Measurements from ENCODE around the gene COL28A1.
"Not testable (repeated sequence)": the region's sequence is repeated elsewhere in the genome, so short reads cannot be mapped to it uniquely, and the experiment has no call there.

COL28A1 gene

DNA sequence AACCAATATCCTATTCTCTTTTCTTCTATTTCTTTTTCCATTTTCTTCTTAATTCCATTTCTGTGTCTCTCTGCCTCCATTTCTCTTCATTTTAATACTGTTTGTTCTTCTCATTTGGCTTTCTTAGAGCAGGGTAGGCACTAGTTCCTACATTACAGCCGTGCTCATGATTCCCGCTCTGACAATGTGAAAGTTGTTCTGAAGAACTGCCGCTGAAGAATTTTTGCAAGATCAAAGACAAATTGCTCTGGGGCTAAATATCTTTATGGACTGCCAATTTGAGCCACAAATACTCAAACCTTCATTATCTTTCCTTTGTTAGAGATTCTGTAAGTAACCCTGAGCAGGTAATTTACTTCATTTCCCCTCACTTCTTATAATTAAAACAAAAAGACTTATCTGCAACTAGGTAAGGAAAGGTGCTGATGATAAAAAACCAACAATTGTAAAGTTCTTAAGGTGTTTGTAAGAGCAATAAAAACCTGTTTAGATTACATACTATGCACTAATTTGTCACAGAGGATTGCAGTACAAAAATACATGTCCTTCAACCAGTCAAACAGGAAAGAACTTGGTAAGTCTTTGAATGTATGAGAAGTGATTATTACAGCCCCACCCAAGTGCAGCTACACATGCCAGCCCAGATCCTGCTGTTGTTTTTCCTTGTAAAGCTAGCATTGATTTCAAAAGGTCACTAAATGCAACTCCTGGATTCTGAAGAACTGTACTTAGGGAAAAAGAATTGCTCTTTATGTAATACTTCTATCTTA is 127.5 kb downstream of the COL28A1 start:
- DNase-seq: no peak

DNA sequence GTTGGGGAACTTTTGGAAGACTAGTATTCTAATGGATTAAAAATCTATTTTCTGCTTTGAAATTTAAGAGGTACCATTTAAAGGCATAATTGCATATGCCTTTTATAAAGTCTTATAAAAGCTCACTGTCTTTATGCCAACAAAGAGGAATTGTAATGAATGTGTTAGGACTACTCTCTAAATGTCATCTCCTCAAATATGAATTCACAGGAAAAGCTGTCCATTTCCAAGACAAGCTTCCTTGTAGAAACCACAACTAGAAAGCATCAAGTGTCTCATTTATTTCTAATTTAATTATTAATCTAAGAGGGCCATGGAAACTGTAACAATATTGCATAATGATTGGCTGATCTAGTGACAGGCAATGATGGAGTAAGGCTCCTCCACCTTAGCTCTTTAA is 130.2 kb downstream of the COL28A1 start:
- DNase-seq: no peak

DNA sequence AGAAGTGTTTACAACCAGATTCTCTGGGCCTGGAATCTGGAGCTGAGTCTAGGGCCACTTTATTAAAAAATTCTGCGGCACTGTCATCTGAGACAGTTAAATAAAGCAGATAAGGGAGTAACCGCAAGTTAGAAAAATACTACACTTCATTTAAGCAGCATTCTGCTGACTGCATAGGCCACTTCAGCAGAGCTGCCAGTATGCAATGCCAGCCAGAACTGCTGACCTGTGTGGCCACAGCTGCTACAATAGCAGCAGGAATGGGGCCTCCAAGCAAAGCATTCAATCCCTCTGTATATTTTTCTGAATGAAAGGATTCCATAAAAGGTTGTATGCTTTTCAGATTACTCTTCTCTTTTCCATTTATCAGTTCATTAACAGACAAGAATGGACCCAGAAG is 136.0 kb downstream of the COL28A1 start:
- DNase-seq: no peak

DNA sequence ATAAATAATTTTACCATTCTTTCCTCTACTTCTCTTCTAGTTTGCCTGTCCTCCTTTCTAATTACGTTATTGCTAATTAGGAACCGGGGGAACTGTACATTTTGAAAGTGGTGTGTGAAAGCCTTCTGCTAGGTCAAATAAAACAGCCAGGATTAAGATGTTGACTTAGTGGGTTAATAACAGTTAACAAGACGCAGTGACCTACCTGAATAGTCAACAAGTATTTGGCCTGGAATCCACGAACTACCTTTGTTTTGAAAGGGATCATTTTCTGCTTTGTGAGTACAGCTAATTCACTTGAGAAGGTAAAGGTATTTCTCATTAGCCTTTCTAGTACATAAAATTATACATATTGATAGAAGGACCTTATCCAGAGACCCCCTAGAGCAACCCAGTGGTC is 139.9 kb downstream of the COL28A1 start:
- DNase-seq: peak; percentile 69

DNA sequence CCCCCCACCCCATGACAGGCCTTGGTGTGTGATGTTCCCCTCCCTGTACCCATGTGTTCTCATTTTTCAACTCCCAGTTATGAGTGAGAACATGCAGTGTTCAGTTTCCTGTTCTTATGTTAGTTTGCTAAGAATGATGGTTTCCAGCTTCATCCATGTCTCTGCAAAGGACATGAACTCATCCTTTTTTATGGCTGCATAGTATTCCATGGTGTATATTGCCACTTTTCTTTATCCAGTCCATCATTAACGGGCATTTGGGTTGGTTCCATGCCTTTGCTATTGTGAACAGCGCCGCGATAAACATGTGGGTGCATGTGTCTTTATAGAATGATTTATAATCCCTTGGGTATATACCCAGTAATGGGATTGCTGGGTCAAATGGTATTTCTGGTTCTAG is 147.5 kb downstream of the COL28A1 start:
- not testable (repeated sequence) for DNase-seq

DNA sequence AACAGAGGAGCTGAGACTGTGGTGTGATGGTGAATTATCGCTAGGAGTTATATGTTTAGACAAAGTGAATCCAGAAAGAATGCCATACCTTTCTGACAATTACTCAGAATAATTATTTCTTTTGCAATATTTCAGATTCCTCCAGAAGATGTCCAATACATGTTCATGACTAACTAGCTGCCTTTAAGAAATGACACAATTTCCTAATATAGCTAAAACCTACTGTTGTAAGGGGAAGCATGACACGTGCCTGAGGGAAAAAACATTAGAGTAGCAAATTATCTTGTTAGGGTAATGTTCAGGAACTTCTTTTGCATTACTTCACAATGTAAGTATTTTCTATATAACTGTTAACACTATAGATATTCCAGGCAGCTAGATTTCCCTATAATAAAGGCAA is 150.3 kb downstream of the COL28A1 start:
- no peak for DNase-seq

DNA sequence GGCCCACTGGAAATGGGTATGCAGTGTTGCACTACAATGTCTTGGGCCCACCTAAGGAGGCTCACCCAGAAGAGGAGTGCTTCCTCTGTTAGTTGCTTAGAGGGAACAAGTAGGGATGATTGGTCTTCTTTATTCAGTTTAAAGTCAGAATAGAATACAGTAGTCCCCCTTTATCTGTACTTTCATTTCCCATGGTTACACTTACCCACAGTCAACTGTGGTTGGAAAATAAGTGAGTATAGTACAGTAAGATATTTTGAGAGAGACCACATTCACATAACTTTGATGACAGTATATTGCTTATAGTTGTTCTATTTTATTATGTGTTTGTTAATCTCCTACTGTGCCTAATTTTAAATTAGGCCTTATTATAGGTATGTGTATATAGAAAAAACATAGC is 151.4 kb downstream of the COL28A1 start:
- DNase-seq: no peak

DNA sequence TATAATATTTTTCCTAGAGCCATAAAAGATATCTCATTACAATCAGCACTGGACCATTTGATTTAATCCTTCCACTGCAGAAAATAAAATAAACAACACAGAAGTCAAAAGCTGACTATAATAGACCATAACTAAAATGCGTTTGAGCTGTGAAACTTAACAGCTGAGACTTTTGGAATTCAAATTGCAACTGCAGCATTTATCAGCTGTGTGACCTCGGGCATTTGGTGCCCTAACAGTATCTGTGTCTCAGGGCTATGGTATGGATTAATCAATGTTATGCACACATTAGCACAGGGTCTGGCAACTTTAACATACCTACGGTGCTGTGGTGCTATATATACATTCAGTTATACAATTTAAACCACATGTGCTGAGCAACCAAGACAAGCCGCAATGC is 160.1 kb downstream of the COL28A1 start:
- no peak for DNase-seq

DNA sequence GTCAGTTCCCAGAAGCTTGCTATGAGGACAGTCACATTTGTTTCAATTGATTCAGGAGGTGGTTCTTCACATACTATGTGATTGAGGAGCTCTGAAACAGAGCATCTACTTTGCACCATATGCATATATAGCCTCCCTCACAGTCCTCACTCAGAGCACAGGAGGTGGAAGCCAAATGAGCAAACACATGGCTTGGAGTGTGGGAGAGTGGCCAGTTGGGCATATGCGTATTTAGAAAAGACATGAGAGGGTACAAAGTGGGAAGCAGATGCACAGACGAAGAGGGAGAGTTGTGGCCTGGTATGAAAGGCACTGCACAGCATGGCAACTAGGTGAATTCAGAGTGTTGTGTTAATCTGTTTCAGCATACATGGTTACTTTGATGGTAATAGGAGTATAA is 165.6 kb downstream of the COL28A1 start:
- DNase-seq: no peak

DNA sequence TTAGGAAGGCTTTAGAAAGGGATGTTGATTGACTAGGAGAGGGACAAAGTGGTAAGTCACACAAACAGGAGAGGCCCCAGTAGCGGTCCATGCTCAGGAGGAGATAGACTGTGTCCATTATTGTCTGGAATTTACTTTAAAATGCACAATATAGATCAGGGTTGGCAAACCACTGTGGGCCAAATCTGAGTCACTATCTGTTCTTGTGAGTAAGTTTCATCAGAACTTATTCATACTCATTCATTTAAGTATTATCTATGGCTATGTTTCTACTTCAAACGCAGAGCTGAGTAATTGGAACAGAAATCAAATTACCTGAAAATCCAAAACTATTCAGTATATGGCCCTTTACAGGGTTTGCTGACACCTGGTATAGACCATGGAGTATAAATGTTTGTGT is 166.5 kb downstream of the COL28A1 start:
- DNase-seq: no peak

DNA sequence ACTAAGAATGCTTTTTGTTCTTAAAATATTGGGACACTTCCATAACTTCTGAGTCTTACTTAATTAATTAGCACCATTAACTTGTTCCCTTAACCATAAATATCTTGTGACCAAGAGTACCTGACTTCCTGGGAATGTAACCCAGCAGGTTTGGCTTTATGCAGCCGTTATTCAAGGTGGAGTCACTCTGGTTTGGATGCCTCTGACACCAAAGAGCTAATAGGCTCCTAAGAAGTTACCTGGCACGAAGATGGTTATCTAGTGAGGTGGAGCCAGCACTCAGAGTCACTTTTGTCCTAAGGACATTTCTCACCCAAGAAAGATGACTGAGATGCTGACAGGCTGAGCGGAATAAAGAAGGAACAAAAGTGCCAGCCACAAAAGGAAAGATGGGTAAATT is 181.0 kb downstream of the COL28A1 start:
- no peak for DNase-seq

DNA sequence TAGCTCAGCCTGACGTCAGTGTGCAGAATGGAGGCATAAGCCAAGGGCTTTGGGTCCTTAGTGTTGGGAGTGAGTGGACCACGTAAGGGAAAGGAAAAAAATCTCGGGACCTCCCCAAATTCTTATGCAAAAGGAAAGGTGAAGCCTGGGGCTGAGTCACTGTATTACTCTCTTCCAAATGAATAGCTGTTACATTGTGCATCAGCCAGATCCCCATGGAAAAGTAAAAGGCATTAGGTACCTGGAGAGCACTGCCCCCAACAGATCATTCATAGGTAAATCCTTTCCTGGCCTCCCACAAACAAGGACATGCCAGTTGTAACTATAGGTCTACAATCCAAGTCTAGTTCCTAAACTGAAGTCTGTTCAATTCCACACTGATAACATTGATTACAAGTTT is 182.8 kb downstream of the COL28A1 start:
- no peak for DNase-seq

DNA sequence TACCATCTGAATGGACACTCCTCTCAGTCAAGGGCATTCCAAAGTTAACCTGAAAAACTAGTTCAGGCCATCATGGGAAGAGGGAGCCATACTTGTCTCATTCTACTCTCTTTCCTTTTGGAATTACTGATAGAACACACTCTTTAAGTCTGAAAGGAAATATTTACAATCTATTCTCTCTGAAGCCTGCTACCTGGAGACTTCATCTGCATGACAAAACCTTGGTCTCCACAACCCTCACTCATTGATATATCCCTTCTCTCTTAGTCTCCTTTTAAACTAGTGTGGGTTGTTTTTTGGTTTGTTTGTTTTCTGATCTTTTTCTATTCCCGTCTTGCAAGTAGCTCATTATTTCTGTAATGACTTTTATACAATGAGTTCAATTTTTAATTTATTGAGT is 183.8 kb downstream of the COL28A1 start:
- DNase-seq: no peak

DNA sequence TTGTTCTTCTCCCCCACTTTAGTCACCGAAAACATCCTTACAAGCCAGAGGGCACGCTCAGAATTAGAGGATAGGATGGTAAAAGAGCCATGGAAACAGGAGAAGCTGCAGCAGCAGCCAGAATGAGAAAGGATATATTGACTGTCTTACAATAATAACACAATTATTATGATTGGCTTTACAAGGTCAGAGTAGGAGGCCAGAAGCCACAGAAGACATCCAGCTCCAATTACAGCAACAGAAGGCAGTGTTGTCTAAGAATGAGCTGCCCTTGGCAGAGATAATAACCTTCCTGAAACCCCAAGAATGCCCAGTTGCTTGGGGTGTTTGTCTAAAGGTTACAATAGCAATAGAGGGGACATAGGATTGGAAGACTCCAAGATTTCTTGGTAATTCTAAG is 184.5 kb downstream of the COL28A1 start:
- DNase-seq: no peak

DNA sequence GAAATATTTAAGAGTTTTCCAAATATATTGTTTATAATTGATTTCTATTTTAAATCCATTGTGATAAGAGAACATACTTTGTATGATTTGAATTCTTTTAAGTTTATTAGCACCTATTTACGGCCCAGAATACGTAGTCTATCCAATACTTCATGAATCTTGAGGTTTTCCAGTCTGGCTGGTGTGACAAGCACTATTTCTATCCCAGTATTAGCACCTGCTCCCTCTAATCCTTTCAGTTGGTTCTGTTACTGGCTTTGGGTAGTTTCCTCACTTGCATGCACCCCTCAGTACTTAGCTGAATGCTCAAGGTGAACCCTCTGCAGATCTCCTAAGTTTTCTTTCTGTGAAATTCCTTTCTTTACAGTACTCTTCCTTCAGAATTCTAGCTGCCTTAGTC is 186.5 kb downstream of the COL28A1 start:
- no peak for DNase-seq

DNA sequence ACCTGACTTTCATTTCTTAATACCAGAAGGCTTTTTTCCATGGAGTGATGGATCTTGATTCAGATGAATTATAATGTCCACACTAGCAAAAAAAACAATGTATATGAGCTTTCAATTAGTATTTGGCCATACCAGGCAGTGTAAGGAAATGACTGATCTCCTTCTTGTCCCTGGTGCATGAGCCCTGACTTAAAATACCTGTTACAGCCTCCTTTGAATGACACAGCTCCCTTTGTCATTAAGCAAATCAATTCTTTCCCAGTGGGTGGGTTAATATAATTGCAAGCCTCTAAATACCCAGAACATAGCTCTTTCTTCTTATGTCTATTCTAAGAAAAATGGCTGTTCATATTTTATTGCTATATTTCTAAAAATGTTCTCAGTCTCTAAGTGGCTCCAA is 188.6 kb downstream of the COL28A1 start:
- no peak for DNase-seq

DNA sequence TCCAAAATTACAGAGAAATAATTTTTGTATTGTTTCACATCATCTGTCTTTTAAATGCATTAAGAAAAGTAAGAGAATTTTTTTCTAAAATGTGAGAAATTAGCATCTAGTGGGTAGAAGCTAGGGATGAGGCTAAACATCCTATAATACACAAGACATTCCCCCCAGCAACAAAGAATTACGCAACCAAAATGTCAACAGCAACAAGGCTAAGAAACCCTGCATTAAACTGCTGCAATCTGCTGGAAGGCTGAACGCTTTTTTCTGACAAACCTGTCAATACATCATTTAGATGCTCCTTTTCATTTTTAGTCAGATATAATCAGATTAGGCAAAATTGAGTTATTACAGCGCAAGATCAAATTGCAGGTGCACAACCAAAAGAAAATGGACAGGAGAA is 191.1 kb downstream of the COL28A1 start:
- DNase-seq: no peak

DNA sequence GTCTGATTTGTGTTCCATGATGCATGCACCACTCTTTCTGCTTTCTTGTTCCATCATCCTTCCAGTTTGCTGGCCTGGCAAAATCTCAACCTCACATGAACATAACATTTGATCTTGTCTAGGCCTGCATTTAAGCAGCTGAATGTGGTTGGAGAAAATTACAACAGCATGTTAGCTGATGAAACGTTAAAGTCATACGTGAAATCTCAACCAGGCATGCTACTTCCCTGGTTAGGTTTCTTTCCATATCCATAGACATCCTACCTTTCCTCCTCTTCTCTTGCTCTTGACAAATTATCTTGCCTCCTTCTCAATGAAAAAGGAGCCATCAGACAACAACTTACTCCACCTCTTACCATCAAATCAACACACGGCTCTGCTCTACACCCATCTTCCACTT is 199.8 kb downstream of the COL28A1 start:
- no peak for DNase-seq

DNA sequence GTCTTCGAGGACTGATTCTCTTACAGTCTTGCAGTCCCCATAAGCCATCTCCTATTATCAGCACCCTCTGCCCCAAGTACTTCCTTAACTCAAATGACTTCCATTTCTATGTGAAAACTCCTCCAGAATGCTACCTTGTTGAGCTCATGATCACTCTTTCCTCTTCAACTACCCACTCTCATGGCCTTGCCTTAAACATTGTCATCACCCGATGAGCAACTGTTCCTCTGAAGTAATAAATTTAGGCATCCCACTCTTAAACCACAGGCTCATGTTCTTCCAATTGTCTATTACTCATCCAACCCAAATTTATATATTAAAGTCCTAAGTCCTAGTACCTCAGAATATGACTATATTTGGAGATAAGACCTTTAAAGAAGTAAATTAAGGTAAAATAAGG is 200.5 kb downstream of the COL28A1 start:
- DNase-seq: no peak

DNA sequence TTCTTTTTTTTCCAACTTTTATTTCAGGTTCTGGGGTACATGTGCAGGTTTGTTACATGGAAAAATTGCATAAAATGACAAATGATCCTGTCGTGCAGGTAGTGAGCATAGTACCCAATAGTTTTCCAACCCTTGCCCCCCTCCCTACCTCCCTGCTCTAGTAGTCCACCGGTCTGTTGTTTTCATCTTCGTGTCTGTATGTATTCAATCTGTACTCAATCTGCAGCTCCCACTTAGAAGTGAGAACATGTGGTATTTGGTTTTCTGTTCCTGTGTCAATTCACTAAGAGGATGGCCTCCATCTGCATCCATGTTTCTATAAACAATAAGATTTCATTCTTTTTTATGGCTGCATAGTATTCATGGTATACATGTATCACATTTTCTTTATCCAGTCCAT is 202.1 kb downstream of the COL28A1 start:
- no peak for DNase-seq

DNA sequence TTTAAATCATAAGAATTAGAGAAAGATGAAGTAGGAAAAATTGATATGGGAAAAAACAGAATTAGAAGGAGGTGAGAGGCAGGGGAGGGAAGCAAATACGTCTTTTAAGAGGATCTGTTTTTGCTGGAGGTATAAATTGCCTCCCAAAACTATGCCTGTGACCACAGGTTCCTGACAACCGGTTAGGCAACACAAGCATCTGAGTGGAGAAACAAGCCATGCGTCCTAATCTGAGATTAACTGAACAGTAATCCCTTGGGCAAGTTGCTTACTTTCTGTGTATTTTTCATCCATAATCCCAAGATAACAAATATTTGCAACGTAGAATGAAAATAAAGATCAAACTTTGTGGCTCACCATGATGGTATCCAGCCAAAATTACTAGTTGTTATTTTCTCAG is 204.2 kb downstream of the COL28A1 start:
- DNase-seq: no peak

DNA sequence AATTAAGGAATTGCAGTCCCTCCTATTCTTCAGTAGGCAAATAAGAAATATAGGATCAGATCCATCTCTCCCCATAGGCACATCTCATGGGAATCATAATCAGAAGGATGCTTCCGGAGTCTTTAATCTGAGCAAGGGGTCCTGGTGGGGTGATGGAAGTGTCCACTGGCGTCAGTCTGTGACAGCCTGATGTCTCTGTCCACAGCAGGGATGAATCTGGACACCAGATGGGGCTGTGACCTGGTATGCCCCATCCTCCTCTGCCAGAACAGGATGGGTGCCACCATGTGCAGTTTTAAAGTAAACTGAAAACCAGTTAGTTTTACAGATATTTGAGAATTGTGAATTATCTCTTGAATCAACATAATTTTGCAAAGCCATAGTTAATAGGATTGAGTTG is 204.7 kb downstream of the COL28A1 start:
- no peak for DNase-seq

DNA sequence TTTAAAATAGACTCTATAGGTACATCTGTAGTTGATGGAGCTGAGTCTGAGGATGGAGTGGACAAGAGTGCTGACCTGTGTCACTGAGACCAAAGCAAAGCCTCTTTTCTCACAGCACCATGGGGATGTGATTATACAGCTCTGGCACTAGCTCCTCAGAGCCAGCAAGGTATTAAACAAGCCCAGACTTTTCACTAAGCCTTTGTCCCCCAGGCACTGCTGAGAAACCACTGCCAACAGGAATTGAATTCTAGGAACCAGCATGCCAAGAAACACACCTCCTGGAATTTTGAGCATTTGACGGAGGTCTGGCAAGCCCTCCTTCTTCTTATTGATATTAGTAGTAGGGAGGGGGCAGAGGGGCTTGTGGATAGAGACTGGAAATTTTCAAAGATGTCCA is 206.3 kb downstream of the COL28A1 start:
- DNase-seq: no peak

DNA sequence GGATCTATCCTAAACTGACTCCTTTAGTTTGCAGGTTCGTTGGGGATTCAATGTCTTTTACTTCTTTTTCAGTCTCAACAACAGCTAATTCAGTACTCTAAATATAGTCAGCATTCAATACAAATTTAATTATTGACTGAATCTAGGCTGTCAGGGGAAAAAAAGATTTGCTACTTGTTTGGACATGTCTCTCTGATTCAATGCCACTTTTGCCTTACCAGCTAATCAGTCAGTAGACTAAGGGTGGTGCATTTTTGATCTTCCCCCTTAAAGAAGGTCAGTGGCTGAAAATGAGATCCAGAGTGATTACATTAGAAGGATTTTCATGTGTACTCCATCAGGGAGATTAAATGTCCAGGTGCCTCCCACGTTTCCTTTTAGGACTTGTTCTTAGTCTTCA is 208.2 kb downstream of the COL28A1 start:
- DNase-seq: no peak

DNA sequence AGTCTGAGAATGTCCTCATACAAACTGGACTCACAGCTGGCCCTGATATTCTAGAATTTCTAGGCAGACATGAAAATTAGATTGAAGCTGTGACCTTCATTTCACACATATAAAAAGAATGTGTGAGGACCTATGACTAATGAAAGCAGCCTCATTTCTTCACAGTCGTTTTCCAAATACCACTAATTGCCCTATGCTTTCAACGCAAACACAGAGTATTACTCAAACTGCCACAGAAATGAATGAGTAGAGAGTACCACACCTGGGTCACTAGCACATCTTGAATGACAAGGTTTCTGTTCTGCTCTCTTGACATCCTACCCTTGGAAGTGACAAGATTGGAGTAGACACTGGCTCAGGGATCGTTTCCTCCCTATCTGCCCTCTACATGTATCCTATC is 211.0 kb downstream of the COL28A1 start:
- DNase-seq: no peak

DNA sequence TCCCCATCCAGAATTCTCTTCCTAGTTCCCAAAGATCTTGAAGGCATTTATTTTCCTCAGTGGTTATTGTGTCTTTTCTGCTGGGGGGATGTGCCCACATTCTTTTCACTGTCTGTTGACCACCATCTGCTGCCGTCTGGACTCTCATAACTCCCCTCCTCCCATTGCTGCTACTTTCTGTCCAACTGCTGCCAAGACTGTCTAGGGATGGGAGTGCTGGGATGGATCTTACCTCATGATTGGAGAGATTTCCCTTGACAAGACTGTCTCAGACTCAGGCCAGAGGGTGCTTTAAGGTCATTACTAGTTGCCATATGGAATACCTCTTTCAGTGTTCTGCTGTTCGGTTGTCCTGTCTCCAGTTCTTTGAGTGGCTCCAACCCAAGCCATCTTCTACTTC is 211.8 kb downstream of the COL28A1 start:
- no peak for DNase-seq

Data from NCI-H1092 treated with DMSO at 0.1 percent for 48 hours (cell line).